ENCODE data around the gene URB1.

DNA sequence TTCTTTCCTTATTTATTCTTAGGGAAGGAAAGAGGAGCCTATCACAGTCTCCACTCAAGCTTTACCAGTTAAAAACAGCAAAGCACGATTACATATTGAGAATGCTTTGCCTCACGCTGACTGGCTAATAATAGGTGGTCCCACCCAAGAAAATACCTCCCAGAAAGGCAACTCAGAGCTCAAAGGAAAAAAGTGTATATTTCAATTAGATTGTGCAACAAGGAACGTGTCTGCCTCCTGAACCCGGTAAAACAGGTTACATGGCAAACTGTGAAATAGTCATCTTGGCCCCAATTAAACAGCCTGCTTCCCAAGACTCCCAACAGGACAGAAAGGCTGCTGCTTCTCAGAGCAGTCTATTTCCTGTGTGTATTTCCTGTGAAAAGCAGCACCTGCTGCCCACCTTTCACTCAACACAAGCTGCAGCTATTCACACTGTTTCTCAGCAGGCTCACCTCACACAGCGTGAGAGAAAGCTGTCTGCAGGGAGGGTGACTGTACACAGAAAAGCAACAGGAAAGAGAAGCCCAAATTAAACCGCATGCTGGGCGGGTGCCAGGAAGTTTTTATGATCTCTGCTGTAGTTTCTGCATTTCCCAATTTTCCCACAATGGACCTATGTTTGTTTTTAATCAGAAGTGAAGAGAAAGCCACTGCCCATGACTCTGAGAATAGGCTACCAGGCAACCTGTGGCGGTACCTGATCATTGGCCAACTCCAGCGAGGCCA lies 44.0 kb downstream of the URB1 start:
- TF ChIP-seq, protein P1, sequence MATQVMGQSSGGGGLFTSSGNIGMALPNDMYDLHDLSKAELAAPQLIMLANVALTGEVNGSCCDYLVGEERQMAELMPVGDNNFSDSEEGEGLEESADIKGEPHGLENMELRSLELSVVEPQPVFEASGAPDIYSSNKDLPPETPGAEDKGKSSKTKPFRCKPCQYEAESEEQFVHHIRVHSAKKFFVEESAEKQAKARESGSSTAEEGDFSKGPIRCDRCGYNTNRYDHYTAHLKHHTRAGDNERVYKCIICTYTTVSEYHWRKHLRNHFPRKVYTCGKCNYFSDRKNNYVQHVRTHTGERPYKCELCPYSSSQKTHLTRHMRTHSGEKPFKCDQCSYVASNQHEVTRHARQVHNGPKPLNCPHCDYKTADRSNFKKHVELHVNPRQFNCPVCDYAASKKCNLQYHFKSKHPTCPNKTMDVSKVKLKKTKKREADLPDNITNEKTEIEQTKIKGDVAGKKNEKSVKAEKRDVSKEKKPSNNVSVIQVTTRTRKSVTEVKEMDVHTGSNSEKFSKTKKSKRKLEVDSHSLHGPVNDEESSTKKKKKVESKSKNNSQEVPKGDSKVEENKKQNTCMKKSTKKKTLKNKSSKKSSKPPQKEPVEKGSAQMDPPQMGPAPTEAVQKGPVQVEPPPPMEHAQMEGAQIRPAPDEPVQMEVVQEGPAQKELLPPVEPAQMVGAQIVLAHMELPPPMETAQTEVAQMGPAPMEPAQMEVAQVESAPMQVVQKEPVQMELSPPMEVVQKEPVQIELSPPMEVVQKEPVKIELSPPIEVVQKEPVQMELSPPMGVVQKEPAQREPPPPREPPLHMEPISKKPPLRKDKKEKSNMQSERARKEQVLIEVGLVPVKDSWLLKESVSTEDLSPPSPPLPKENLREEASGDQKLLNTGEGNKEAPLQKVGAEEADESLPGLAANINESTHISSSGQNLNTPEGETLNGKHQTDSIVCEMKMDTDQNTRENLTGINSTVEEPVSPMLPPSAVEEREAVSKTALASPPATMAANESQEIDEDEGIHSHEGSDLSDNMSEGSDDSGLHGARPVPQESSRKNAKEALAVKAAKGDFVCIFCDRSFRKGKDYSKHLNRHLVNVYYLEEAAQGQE (tag by site-specific recombination; IDR thresholded peaks at IDR 0.05) = no peak
- TF ChIP-seq KLF1 (tag by site-specific recombination; IDR thresholded peaks at IDR 0.05) = no peak

Data from HEK293 (cell line).